Hepatocyte (in vitro differentiated cells): ENCODE results near the gene ZMYM4. TPM values are rescaled to one million over a fixed set of nuclear protein-coding genes. Genes with fewer than 3 reads are reported as not detected.

Source experiments
- DNase-seq: peaks from one replicate; pipeline ENCODE4 v3.0.0-alpha.2; 2016; ENCODE audit warnings: low spot score
- H2AFZ ChIP-seq: fragments of 200-600 bp; sonication (generic); 2 replicates; pipeline ENCODE4 v1.6.0; 2016; ENCODE audit warnings: antibody characterized with exemption, mild to moderate bottlenecking
- H3K27ac ChIP-seq: fragments of 200-600 bp; sonication (generic); 2 replicates; pipeline ENCODE4 v1.5.1; 2016; ENCODE audit warnings: mild to moderate bottlenecking
- H3K27me3 ChIP-seq: fragments of 200-600 bp; sonication (generic); 2 replicates; pipeline ENCODE4 v1.6.1; 2016
- H3K36me3 ChIP-seq: fragments of 200-600 bp; sonication (generic); replicated peaks from 2 replicates; pipeline ENCODE4 v1.5.1; 2016; ENCODE audit warnings: low read depth; ENCODE audit not compliant: insufficient read depth
- H3K4me1 ChIP-seq: fragments of 200-600 bp; sonication (generic); 2 replicates; pipeline ENCODE4 v1.5.1; 2016; ENCODE audit warnings: mild to moderate bottlenecking, moderate library complexity; ENCODE audit not compliant: insufficient read depth
- H3K4me2 ChIP-seq: fragments of 200-600 bp; sonication (generic); 2 replicates; pipeline ENCODE4 v1.6.0; 2016
- H3K4me3 ChIP-seq: fragments of 200-600 bp; sonication (generic); 2 replicates; pipeline ENCODE4 v1.5.1; 2016; ENCODE audit warnings: mild to moderate bottlenecking
- H3K79me2 ChIP-seq: fragments of 200-600 bp; sonication (generic); 2 replicates; pipeline ENCODE4 v1.6.0; 2017; ENCODE audit warnings: mild to moderate bottlenecking
- H3K9me2 ChIP-seq: fragments of 200-600 bp; sonication (generic); replicated peaks from 2 replicates; pipeline ENCODE4 v1.6.0; 2017; ENCODE audit warnings: mild to moderate bottlenecking; ENCODE audit not compliant: insufficient read depth
- H3K9me3 ChIP-seq: fragments of 200-600 bp; sonication (generic); 2 replicates; pipeline ENCODE4 v1.5.1; 2016; ENCODE audit warnings: low read depth, mild to moderate bottlenecking
- H4K20me1 ChIP-seq: fragments of 200-600 bp; sonication (generic); 2 replicates; pipeline ENCODE4 v1.6.0; 2016; ENCODE audit warnings: mild to moderate bottlenecking; ENCODE audit not compliant: insufficient read depth, poor library complexity, severe bottlenecking
- EZH2 ChIP-seq: fragments of 200-600 bp; sonication (generic); IDR thresholded peaks from 2 replicates; pipeline ENCODE4 v1.6.1; 2016; ENCODE audit warnings: antibody characterized with exemption, mild to moderate bottlenecking, borderline replicate concordance
- EZH2phosphoT487 ChIP-seq: fragments of 200-600 bp; sonication (generic); IDR thresholded peaks from one replicate; pipeline ENCODE4 v1.6.1; 2018; ENCODE audit warnings: antibody characterized with exemption, mild to moderate bottlenecking, low read depth, moderate library complexity; ENCODE audit not compliant: unreplicated experiment, severe bottlenecking
- WGBS: methylation state at CpG from one replicate; pipeline ENCODE4 v1.1.6; 2016; ENCODE audit warnings: low lambda C conversion rate; ENCODE audit errors: missing lambda C conversion rate; 5-methylcytosine and 5-hydroxymethylcytosine counted together
- polyA plus RNA-seq: library from polyadenylated mRNA; unstranded; fragments of >200 nt; fragmentation: Nextera tagmentation; extraction: Ambion mirVana; gene quantifications from 2 replicates; pipeline ENCODE4 v1.2.1, GENCODE V29; 2016
- total RNA-seq: library from RNA; depleted of rRNA; stranded (reverse); fragments of >200 nt; gene quantifications from 2 replicates; pipeline ENCODE4 v1.2.3, GENCODE V29; 2014
- TF ChIP-seq, protein P1 (sequence below): fragments of 200-600 bp; sonication (generic); IDR thresholded peaks from 2 replicates; pipeline ENCODE4 v1.5.1; 2016; ENCODE audit warnings: antibody characterized with exemption, mild to moderate bottlenecking; ENCODE audit not compliant: poor library complexity

The ZMYM4 gene
- total and polyA plus RNA-seq, 2 experiments from 2014 or later: 17.6 to 43.4 TPM

GRCh38 chr1:35305383-35305782, 36.9 kb downstream of the ZMYM4 start:
- Histone ChIP-seq H3K27me3 (no peaks in the 10 kb centered on the region), H3K36me3 (no peaks in the 10 kb centered on the region), H3K9me3 (no peaks in the 10 kb centered on the region), H3K4me2 (no peak overlapping the region), H3K4me1 (no peaks in the 10 kb centered on the region), H4K20me1 (peaks cover 16% of the 10 kb centered on the region), H3K27ac (no peak overlapping the region), H3K79me2 (peaks cover 93% of the 10 kb centered on the region), H3K9me2 (no peaks in the 10 kb centered on the region), H2AFZ (no peak overlapping the region), H3K4me3 (no peak overlapping the region)
- WGBS: 100% methylated on average over 3 of the region's 3 CpGs
- DNase-seq: no peak
- no peak for TF ChIP-seq EZH2
- TF ChIP-seq EZH2phosphoT487: no peak
- TF ChIP-seq, protein P1, sequence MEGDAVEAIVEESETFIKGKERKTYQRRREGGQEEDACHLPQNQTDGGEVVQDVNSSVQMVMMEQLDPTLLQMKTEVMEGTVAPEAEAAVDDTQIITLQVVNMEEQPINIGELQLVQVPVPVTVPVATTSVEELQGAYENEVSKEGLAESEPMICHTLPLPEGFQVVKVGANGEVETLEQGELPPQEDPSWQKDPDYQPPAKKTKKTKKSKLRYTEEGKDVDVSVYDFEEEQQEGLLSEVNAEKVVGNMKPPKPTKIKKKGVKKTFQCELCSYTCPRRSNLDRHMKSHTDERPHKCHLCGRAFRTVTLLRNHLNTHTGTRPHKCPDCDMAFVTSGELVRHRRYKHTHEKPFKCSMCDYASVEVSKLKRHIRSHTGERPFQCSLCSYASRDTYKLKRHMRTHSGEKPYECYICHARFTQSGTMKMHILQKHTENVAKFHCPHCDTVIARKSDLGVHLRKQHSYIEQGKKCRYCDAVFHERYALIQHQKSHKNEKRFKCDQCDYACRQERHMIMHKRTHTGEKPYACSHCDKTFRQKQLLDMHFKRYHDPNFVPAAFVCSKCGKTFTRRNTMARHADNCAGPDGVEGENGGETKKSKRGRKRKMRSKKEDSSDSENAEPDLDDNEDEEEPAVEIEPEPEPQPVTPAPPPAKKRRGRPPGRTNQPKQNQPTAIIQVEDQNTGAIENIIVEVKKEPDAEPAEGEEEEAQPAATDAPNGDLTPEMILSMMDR: no peak

- no peaks in the 10 kb centered on the region for H4K20me1 ChIP-seq
- H3K79me2 ChIP-seq: peaks cover 81% of the 10 kb centered on the region
- 100% methylated on average over 3 of the region's 3 CpGs for WGBS
Observed at GRCh38 chr1:35315649-35316048, 47.1 kb downstream of the ZMYM4 start.

GRCh38 chr1:35316264-35316663, 47.8 kb downstream of the ZMYM4 start:
- no peaks in the 10 kb centered on the region for H3K9me2 ChIP-seq

More at GRCh38 chr1:35315649-35316048, 47.1 kb downstream of the ZMYM4 start:
- H3K27me3 ChIP-seq: no peaks in the 10 kb centered on the region
- H3K4me2 ChIP-seq: no peak overlapping the region
- no peaks in the 10 kb centered on the region for H3K9me3 ChIP-seq
- no peaks in the 10 kb centered on the region for H3K9me2 ChIP-seq
- H2AFZ ChIP-seq: no peak overlapping the region
- H3K36me3 ChIP-seq: peaks cover 3% of the 10 kb centered on the region
- H3K27ac ChIP-seq: no peak overlapping the region
- no peak overlapping the region for H3K4me3 ChIP-seq
- TF ChIP-seq EZH2: no peak
- TF ChIP-seq EZH2phosphoT487: no peak
- TF ChIP-seq, protein P1: no peak
- DNase-seq: no peak
- no peaks in the 10 kb centered on the region for H3K4me1 ChIP-seq

DNA sequence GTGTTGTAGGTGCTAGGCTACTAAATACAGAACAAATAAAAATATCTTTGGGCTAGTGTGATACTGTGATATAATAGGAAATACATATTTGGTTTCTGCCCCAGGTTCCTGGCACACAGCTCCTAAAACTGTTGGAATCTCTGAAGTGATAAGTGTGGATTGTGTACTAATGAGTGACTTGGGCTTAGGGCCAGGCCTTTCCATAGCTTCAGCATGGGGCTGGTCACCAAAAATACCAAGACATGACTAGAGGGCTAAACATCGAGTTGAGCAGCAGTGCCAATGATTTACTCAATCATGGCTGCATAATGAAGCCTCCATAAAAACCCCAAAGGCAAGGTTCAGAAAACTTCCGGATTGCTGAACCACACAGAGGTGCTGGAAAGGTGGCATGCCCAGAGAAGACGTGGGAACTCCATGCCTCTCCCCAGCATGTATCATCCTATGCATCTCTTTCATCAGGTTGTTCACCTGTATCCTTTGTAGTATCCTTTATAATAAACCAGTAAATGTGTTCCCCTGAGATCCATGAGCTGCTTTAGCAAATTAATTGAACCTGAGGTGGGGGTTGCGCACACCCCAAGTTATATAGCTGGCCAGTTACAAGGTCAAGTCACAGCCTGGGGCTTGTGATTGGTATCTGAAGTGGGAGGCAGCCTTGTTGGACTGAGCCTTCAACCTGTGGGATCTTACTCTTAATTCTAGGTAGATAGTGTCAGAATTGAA, 51.6 kb downstream of the ZMYM4 start:
- no peak overlapping the region for H3K4me2 ChIP-seq
- H3K9me3 ChIP-seq: no peaks in the 10 kb centered on the region
- H3K36me3 ChIP-seq: peaks cover 3% of the 10 kb centered on the region
- no peak overlapping the region for H3K4me3 ChIP-seq
- no peak for DNase-seq
- H2AFZ ChIP-seq: no peak overlapping the region
- H3K4me1 ChIP-seq: no peaks in the 10 kb centered on the region
- H3K27ac ChIP-seq: no peak overlapping the region
- no peaks in the 10 kb centered on the region for H3K9me2 ChIP-seq
- peaks cover 4% of the 10 kb centered on the region for H4K20me1 ChIP-seq
- no peak for TF ChIP-seq EZH2phosphoT487
- TF ChIP-seq EZH2: no peak
- TF ChIP-seq, protein P1: no peak
- WGBS: 96% methylated on average over 4 of the region's 4 CpGs
- H3K79me2 ChIP-seq: peaks cover 81% of the 10 kb centered on the region
- H3K27me3 ChIP-seq: no peaks in the 10 kb centered on the region

More at GRCh38 chr1:35316264-35316663, 47.8 kb downstream of the ZMYM4 start:
- Histone ChIP-seq H3K9me3 (no peaks in the 10 kb centered on the region), H4K20me1 (no peaks in the 10 kb centered on the region), H3K79me2 (peaks cover 79% of the 10 kb centered on the region), H3K27ac (no peak overlapping the region), H3K4me2 (no peak overlapping the region), H3K27me3 (no peaks in the 10 kb centered on the region), H3K4me3 (no peak overlapping the region), H3K4me1 (no peaks in the 10 kb centered on the region), H2AFZ (no peak overlapping the region), H3K36me3 (peaks cover 3% of the 10 kb centered on the region)
- DNase-seq: no peak
- no peak for TF ChIP-seq EZH2phosphoT487
- 97% methylated on average over 1 of the region's 1 CpG for WGBS
